Breast epithelium (tissue), 4 donors: ENCODE results near the gene EVC. TPM values are rescaled to one million over a fixed set of nuclear protein-coding genes. Genes with fewer than 3 reads are reported as not detected.

Experiments used
- DNase-seq, 2 donors: peaks; one replicate each; pipeline ENCODE4 v3.0.0-alpha.2; 2019; ENCODE audit warnings: low spot score in 2 of 2
- H3K27ac ChIP-seq, 2 donors: fragments of 200-600 bp; sonication (generic) in 1 of 2; one replicate each; pipeline ENCODE4 v1.5.1; 2016 to 2019; ENCODE audit warnings: mild to moderate bottlenecking in 1 of 2
- H3K27me3 ChIP-seq, 2 donors: fragments of 200-600 bp; sonication (generic) in 1 of 2; one replicate each; pipeline versions ENCODE4 v1.5.1 to v1.6.0; 2017 to 2019; ENCODE audit warnings: control low read depth in 1 of 2, mild to moderate bottlenecking in 1 of 2
- H3K36me3 ChIP-seq: fragments of 200-600 bp; one replicate; pipeline ENCODE4 v1.5.1; 2019
- H3K4me1 ChIP-seq, 2 donors: fragments of 200-600 bp; sonication (generic); one replicate each; pipeline ENCODE4 v1.5.1; 2016 to 2019; ENCODE audit warnings: control low read depth in 1 of 2
- H3K4me3 ChIP-seq, 3 donors: fragments of 200-600 bp; sonication (generic); 1 replicate in 2 of 3; 2 replicates in 1 of 3; pipeline ENCODE4 v1.5.1; 2016 to 2019; ENCODE audit warnings: mild to moderate bottlenecking in 3 of 3, moderate library complexity in 2 of 3
- H3K9me3 ChIP-seq, 2 donors: fragments of 200-600 bp; sonication (generic) in 1 of 2; one replicate each; pipeline ENCODE4 v1.5.1; 2016 to 2019; ENCODE audit warnings: control low read depth in 1 of 2
- CTCF ChIP-seq, 3 donors: fragments of 450-650 bp; IDR thresholded peaks; one replicate each; pipeline ENCODE4 v1.5.1; 2016 to 2017; ENCODE audit warnings: antibody characterized with exemption in 3 of 3, mild to moderate bottlenecking in 3 of 3, moderate library complexity in 3 of 3
- POLR2A ChIP-seq: fragments of 450-650 bp; IDR thresholded peaks from one replicate; pipeline ENCODE4 v1.6.1; 2016; ENCODE audit warnings: antibody characterized with exemption, mild to moderate bottlenecking, moderate library complexity
- POLR2AphosphoS5 ChIP-seq, 3 donors: sonication (generic); formaldehyde crosslinking; IDR thresholded peaks; one replicate each; pipeline ENCODE4 v1.6.1; 2017; ENCODE audit warnings: antibody characterized with exemption in 3 of 3
- intact Hi-C: fragments of 100-400 bp; cut with DNase I; formaldehyde crosslinking; loops from one replicate; pipeline ENCODE4 v1.15.1; 2023; ENCODE audit warnings: low total_unique reads
- total RNA-seq, 3 donors: library from RNA; depleted of rRNA; stranded (reverse); fragments of >200 nt; gene quantifications; one replicate each; pipeline ENCODE4 v1.1.0, GENCODE V29; 2016

EVC gene
- total RNA-seq, 3 donors from 2014 or later: 20.0 to 27.5 (median 25.9) TPM

DNA sequence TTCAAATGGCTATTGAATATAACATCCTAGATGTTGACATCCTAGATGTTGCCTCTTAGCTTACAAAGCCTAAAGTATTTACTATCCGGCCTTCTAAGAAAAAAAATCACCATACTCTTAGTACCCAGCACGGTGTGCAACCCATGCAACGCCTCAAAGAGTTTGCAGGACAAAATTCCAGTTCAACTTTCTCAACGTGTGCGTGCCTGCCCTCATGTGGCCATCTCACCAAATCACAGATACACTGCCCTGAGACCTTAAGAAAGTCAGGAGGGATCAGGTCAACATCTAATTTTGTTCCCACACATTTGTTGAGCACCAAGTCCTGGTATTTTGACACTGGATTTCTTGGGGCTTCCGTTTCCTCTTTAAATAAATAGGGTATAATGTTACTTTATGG is 113.6 kb downstream of the EVC start:
- no peak for DNase-seq
- Histone ChIP-seq H3K4me1 (no peaks in the 10 kb centered on the region), H3K9me3 (no peaks in the 10 kb centered on the region), H3K27ac (no peak overlapping the region), H3K27me3 (no peaks in the 10 kb centered on the region), H3K4me3 (no peak overlapping the region), H3K36me3 (no peaks in the 10 kb centered on the region)
- no peak for TF ChIP-seq POLR2A
- TF ChIP-seq POLR2AphosphoS5 (IDR thresholded peaks at IDR 0.05): no peak
- peak in 1 of 3 donors; percentile 10 for TF ChIP-seq CTCF (IDR thresholded peaks at IDR 0.05)
- intact Hi-C loops: no loop called here

GRCh38 chr4:5825321-5826041 is 114.5 kb downstream of the EVC start:
- TF ChIP-seq POLR2AphosphoS5 (IDR thresholded peaks at IDR 0.05) (no peak), CTCF (IDR thresholded peaks at IDR 0.05) (no peak), POLR2A (no peak)
- Histone ChIP-seq H3K27ac (no peak overlapping the region), H3K9me3 (no peaks in the 10 kb centered on the region), H3K4me3 (no peak overlapping the region), H3K4me1 (no peaks in the 10 kb centered on the region), H3K27me3 (no peaks in the 10 kb centered on the region), H3K36me3 (no peaks in the 10 kb centered on the region)
- no peak for DNase-seq
- intact Hi-C loops: no loop called here

DNA sequence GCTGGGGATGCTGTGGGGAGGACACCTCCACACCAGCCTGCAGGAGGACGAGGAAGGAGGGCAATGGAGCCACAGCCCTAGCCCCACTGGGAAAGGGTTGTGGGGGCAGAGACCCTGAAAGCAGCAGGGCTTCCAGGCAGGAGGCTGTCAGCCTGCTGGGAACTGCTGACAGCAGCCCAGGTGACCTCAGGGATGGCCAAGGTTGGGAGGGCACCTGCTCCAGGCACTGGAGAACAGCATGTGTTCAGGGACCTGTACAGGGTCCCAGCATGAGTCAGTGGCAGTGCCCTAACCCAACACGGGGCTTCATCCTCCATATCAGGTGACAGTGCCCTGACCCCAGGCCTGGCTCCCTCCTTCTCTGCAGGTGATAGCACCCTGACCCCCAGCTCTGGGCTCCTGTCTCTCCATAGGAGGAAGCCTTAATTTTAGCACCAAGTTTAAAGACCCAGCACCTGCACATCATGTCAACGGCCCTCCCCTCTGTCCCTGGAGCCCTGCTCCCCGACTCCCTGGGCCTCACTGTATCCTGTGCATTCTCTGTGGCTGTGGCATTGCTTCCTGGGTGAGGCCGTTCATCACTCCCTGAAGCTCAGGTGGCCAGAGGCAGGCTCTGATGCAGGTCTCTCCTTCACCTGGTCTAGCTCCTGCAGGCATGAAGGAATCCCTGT is 115.6 kb downstream of the EVC start:
- Histone ChIP-seq H3K9me3 (no peaks in the 10 kb centered on the region), H3K36me3 (no peaks in the 10 kb centered on the region), H3K4me3 (no peak overlapping the region), H3K4me1 (no peaks in the 10 kb centered on the region), H3K27ac (no peak overlapping the region), H3K27me3 (no peaks in the 10 kb centered on the region)
- TF ChIP-seq POLR2A (no peak), POLR2AphosphoS5 (IDR thresholded peaks at IDR 0.05) (no peak), CTCF (IDR thresholded peaks at IDR 0.05) (no peak)
- DNase-seq: no peak
- intact Hi-C loops: no loop called here

- Histone ChIP-seq H3K36me3 (no peaks in the 10 kb centered on the region), H3K4me1 (no peaks in the 10 kb centered on the region), H3K4me3 (no peak overlapping the region), H3K27me3 (no peaks in the 10 kb centered on the region), H3K9me3 (no peaks in the 10 kb centered on the region), H3K27ac (no peak overlapping the region)
- TF ChIP-seq POLR2A: no peak
- no peak for TF ChIP-seq POLR2AphosphoS5 (IDR thresholded peaks at IDR 0.05)
- no peak for TF ChIP-seq CTCF (IDR thresholded peaks at IDR 0.05)
- DNase-seq: no peak
- intact Hi-C loops: no loop called here
These were observed 116.4 kb downstream of the EVC start for GRCh38 chr4:5827108-5828004.
